Liver (tissue), 3 donors: ENCODE data around the gene TSPAN18.

Experiments
- RAD21 ChIP-seq, 2 donors: IDR thresholded peaks; 2 replicates each; pipeline ENCODE4 v1.6.1; 2016; ENCODE audit warnings: antibody characterized with exemption in 2 of 2, mild to moderate bottlenecking in 2 of 2
- TAF1 ChIP-seq: conservative IDR thresholded peaks from 2 replicates; pipeline ENCODE4 v1.6.1; 2016; ENCODE audit warnings: antibody characterized with exemption, mild to moderate bottlenecking
- TF ChIP-seq, protein P1 (sequence below): fragments of 150-350 bp; IDR thresholded peaks from 2 replicates; pipeline ENCODE4 v1.5.1; 2017; ENCODE audit warnings: improper control_type of control experiment, low read depth, low read length; ENCODE audit not compliant: missing input control
- donor health status: healthy.
- donor health status: healthy.

DNA sequence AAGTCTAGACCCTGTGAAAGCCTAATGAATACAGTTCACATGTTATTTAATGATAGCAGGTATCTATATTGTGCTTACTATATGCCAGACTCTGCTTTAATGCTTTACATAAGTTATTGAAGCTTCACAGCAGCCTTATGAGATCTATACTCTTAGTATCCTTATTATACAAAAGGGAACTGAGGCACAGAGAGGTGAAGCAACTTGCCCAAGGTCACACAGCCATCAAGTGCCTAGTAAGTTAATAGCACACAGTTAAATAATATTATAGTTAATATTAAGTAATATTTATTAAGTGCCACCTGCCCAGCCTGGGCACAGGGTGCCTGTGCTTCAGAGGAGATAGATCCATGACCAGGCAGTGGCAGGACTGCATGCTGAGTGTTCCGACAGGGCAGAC, 145.8 kb downstream of the TSPAN18 start:
- TF ChIP-seq, protein P1, sequence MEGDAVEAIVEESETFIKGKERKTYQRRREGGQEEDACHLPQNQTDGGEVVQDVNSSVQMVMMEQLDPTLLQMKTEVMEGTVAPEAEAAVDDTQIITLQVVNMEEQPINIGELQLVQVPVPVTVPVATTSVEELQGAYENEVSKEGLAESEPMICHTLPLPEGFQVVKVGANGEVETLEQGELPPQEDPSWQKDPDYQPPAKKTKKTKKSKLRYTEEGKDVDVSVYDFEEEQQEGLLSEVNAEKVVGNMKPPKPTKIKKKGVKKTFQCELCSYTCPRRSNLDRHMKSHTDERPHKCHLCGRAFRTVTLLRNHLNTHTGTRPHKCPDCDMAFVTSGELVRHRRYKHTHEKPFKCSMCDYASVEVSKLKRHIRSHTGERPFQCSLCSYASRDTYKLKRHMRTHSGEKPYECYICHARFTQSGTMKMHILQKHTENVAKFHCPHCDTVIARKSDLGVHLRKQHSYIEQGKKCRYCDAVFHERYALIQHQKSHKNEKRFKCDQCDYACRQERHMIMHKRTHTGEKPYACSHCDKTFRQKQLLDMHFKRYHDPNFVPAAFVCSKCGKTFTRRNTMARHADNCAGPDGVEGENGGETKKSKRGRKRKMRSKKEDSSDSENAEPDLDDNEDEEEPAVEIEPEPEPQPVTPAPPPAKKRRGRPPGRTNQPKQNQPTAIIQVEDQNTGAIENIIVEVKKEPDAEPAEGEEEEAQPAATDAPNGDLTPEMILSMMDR, result no peak
- no peak for TF ChIP-seq RAD21 (IDR thresholded peaks at IDR 0.05)
- TF ChIP-seq TAF1, result no peak
